NOMO-1 treated with DMSO at 0.1 percent for 48 hours (cell line): Measurements from ENCODE around the gene NANOS3.

Experiments used
- DNase-seq: peaks from one replicate; lab custom pipeline; 2025; ENCODE audit not compliant: unreplicated experiment; lab: John Stamatoyannopoulos, UW

Gene NANOS3

GRCh38 chr19:13876834-13877233, at the start of gene NANOS3:
NANOS3 (plus strand) TSS chr19:13877134; CDS start chr19:13877249, 115 bp downstream.
- DNase-seq, result no peak

- no peak for DNase-seq
These were observed 49.3 kb upstream of the NANOS3 start for GRCh38 chr19:13827656-13828055.

GRCh38 chr19:13830114-13830740, 46.7 kb upstream of the NANOS3 start:
- DNase-seq, result no peak

- no peak for DNase-seq
These were observed 46.0 kb upstream of the NANOS3 start for GRCh38 chr19:13830741-13831536.

DNA sequence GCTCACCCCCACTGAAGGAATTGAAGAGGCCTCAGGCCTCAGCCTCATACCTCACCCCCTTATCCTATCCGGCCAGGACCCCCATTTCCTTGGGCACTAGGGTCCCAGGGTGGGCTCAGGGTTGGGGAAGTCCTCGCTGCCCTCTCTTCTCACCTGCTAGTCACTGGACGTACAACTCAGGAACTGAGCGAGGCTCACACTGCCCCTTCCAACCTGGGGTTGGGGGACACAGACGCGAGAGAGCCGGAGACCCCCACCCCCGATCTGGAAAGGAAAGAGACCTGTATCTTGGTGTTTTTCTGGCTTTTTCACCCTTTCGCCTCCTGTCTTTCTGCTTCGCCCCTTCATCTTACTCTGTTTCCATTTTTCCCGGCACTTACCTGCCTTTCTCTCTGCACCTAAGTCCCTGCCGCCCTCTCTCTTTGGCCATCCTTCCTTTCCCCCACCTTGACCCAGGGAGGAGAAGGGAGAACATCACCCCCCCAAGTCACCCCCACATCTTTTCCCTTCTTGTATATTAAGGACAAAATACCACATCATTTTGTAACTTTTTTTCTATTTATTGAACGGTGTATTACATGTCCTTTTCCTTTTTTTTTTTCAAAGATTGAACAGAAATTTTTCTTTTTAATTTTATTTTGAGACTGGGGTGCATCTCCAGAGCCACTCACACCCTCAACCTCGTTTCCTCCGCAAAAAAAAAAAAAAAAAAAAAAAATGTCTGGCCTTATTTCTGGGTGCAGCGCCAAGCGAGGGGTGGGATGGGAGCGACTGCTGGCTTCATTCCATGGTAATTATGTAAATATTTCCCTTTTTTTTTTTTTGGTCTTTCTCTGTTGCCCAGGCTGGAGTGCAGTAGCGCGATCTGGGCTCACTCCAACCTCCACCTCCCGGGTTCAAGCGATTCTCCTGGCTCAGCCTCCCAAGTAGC, 45.1 kb upstream of the NANOS3 start:
- no peak for DNase-seq

GRCh38 chr19:13833330-13834243, 43.3 kb upstream of the NANOS3 start:
- DNase-seq, result peak; percentile 72

- no peak for DNase-seq
These were observed 42.5 kb upstream of the NANOS3 start for GRCh38 chr19:13834244-13835069.

DNA sequence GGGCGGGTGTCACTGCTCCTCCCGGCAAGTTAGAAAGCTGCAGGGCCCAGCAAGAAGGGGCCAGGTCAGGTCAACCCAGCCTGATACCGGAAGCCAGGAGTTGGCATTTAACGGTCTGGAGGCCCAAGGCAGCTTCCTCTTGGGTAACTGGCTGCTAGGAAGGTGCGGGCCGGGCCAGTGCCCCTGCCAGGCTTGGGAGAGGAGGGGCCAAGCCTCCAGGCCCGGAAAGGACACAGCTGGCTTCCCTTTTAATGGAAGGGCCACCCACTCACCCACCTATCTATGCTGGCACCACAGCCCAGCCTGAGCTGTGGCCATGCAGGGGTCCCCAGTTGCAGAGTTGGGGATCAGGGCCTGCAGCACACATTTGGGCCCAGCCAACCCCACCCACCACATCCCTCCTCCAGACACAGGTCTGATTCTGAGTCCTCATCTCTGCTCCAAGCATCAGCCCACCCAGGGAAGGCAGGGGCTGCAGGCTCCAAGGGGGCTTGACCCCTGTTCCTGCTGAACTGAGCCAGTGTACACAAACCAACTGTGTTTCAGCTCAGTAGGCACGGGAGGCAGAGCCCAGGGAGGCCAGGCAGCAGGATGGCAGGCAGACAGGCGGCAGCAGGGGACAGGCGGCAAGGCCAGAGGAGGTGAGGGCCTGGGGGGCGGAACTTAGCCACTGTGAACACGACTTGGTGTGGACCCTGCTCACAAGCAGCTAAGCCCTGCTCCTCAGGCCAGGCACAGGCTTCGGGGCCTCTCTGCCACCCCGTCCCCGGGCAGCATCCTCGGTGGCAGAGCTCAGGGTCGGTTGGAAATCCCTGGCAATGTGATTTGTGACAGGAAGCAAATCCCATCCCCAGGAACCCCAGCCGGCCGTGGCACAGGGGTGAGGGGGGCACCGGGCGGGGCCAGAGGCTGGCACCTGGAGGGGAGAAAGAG, 40.9 kb upstream of the NANOS3 start:
- DNase-seq, result peak; percentile 97

DNA sequence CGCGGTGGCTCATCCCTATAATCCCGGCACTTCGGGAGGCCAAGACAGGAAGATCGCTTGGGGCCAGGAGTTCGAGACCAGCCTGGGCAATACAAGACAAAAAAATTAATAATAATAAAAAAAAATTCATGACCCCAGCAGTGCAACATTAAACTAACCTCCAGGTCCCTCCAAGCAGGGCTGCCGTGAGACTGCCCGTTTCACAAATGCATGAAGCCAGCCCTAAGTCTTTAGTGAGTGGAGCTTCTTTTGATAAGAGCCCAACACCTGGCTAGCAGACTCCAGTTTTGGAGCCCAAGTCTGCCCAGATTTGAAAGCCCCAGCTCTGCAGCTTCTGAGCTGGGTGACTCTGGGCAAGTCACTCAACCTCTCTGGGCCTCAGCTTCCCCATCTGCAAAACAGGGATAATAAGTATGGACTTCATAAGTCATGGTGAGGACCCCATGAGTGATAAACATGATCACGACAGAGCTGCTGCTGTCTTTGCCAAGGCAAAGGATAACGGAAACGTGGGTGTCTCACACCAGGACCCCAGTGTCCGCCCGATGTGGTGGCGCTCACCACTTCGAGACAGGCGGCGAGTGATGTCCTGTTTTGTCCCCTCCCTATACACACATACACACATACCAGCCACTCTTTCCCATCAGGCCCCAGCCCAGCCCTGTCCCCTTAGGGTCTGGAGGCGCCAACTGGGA, 38.4 kb upstream of the NANOS3 start:
- no peak for DNase-seq

GRCh38 chr19:13839130-13839937, 37.6 kb upstream of the NANOS3 start:
- DNase-seq, result peak; percentile 90

DNA sequence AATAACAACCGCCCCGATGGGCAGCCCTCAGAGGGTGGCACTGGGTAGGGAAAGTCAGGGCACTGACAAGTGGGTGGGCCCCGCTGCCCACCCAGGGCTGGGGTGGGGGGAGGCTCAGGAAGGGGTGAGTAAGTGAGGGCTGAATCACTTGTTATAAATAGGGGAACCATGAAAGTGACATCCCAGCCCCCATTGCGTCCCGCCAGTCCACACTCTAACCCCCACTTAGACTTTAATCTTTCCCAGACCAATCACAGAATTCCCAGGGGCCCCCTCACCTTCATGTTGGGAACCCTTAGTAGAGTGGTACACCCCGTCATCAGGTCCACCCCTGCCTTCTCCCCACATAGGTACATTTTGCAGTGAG, 37.0 kb upstream of the NANOS3 start:
- peak; percentile 82 for DNase-seq

DNA sequence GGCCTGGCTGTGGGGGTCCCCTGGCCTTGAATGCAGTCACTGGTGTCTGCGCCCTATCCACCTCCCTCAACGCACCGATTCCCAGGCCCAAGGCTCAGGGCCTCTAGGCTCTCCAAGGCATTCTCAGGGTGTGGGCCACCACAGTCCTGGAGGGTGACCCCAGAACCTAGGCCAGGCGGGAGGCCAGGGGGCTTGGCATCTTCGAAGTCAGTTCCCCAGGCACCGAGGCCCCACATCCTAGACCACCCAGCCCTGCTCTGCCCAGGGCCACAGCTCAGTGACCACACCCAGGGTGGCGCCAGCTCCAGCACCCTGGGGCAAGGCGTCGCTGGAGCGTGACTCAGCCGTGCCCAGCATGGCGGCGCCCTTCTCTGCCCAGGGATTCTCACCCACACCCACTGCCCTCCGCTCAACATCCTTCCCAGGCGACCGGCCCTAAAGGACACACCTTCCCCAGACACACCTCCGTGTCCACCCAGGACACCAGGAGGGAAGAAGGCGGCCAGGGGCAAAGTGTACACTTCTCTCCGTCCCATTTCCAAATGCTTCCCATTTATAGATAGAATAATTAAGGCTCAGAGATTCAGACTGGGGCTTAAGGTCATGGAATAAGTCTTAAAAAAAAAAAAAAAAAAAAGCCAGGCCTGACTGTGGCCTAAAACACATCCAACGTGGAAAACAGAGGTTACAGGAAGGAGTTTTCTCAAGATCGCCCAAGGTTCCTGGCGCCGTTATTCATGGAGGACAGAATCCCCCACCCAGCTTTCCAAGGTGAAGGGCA, 36.4 kb upstream of the NANOS3 start:
- DNase-seq, result peak; percentile 19

DNA sequence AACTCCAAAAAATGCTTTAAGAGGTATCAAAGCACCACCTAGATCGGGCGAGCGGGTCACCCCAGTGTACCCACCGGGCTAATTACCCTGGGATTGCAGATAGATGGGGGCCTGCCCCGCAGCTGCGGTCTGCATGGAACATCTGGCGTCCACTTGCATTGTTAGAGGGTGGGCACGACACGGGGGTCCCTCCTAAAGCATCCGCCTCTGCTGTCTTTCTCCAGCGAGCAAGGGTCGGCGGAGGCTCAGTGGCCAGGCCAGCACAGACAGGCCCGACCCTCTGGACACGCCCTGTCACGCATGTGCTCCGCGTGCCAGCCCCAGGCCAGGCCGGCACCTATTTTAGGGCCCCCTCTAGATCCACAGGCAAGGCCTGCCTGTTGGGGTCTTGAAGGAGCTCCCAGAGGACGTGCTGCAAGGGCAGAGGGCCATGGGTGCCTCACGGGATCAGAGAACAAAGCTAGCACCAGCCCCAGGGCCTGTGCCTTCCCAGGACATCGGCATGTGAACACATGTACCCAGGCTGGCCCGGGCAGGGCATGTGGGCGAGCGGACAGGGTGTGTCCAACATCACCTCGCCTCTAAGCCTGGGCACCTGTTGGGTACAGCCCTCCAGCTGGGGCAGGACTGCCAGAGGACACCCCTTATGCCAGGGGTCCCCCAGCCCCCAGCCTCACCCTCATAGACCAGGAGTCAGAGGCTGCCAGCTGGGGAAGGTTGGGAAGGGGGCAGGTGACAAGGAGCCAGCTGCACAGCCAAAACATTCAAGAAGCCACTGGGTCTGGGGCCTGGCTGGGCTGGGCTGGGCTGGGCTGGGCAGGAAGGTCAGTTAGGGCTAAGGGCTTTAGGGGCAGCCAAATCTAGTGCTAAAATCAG, 35.6 kb upstream of the NANOS3 start:
- DNase-seq, result peak; percentile 52

DNA sequence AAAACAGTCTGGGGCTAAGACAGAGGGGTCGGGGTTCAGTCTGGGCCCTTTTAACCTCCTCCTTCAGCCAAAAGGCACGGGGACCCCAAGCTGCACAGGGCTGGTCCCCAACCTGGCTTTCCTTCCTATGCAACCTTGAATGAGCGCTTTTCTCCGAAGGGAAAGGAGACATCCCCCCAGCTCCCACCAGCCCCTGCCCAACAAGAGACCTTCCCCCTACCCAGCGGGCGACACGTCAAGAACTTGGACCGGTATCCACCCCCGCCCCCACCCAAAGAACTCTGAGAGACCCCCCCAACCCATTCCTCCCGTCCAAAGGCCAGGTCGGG, 35.0 kb upstream of the NANOS3 start:
- DNase-seq, result no peak

- DNase-seq, result peak; percentile 48
These were observed 34.4 kb upstream of the NANOS3 start for GRCh38 chr19:13842291-13843103.
